GM23248 (cell line): Measurements from ENCODE around the gene MYCL. TPM values are rescaled to one million over a fixed set of nuclear protein-coding genes. Genes with fewer than 3 reads are reported as not detected.

ENCODE experiments used
- DNase-seq: peaks from one replicate; pipeline ENCODE4 v3.0.0-alpha.2; 2015
- H2AFZ ChIP-seq: fragments of 200-600 bp; sonication (generic); 2 replicates; pipeline ENCODE4 v1.6.1; 2016; ENCODE audit warnings: antibody characterized with exemption
- H3F3A ChIP-seq: fragments of 200-600 bp; sonication (generic); 2 replicates; pipeline ENCODE4 v1.6.1; 2016; ENCODE audit warnings: mild to moderate bottlenecking, antibody characterized with exemption, mixed run types; ENCODE audit not compliant: insufficient read depth
- H3K27ac ChIP-seq: fragments of 200-600 bp; sonication (generic); 2 replicates; pipeline ENCODE4 v1.5.1; 2016; ENCODE audit warnings: mild to moderate bottlenecking
- H3K27me3 ChIP-seq: fragments of 200-600 bp; sonication (generic); replicated peaks from 2 replicates; pipeline ENCODE4 v1.6.1; 2016; ENCODE audit warnings: mild to moderate bottlenecking; ENCODE audit not compliant: insufficient read depth
- H3K36me3 ChIP-seq: fragments of 200-600 bp; sonication (generic); 2 replicates; pipeline ENCODE4 v1.6.1; 2016; ENCODE audit warnings: low read depth, mild to moderate bottlenecking
- H3K4me1 ChIP-seq: fragments of 200-600 bp; sonication (generic); 2 replicates; pipeline ENCODE4 v1.6.1; 2016; ENCODE audit warnings: mild to moderate bottlenecking; ENCODE audit not compliant: insufficient read depth
- H3K4me2 ChIP-seq: fragments of 200-600 bp; sonication (generic); one replicate; pipeline ENCODE4 v1.6.1; 2016; ENCODE audit warnings: mild to moderate bottlenecking; ENCODE audit not compliant: unreplicated experiment
- H3K4me3 ChIP-seq: fragments of 200-600 bp; sonication (generic); 2 replicates; pipeline ENCODE4 v1.5.1; 2016; ENCODE audit warnings: mild to moderate bottlenecking
- H3K79me2 ChIP-seq: fragments of 200-600 bp; sonication (generic); 2 replicates; pipeline ENCODE4 v1.6.1; 2016; ENCODE audit warnings: mild to moderate bottlenecking; ENCODE audit not compliant: insufficient read depth
- H3K9ac ChIP-seq: fragments of 200-600 bp; sonication (generic); 2 replicates; pipeline ENCODE4 v1.6.1; 2016; ENCODE audit warnings: mild to moderate bottlenecking
- H3K9me2 ChIP-seq: fragments of 200-600 bp; sonication (generic); 2 replicates; pipeline ENCODE4 v1.6.1; 2016; ENCODE audit warnings: mixed run types, mild to moderate bottlenecking, moderate library complexity; ENCODE audit not compliant: insufficient read depth
- H3K9me3 ChIP-seq: fragments of 200-600 bp; sonication (generic); one replicate; pipeline ENCODE4 v1.6.1; 2017; ENCODE audit warnings: low read depth
- H4K20me1 ChIP-seq: fragments of 200-600 bp; sonication (generic); 2 replicates; pipeline ENCODE4 v1.6.0; 2016; ENCODE audit not compliant: insufficient read depth
- EZH2 ChIP-seq: fragments of 200-600 bp; sonication (generic); IDR thresholded peaks from 2 replicates; pipeline ENCODE4 v1.6.1; 2018; ENCODE audit warnings: antibody characterized with exemption, mild to moderate bottlenecking; ENCODE audit not compliant: insufficient read depth, poor library complexity, severe bottlenecking
- EZH2phosphoT487 ChIP-seq: fragments of 200-600 bp; sonication (generic); IDR thresholded peaks from 2 replicates; pipeline ENCODE4 v1.6.1; 2018; ENCODE audit warnings: antibody characterized with exemption, moderate library complexity, mild to moderate bottlenecking, low read depth; ENCODE audit not compliant: insufficient read depth
- WGBS, 2 experiments: methylation state at CpG; one replicate each; pipeline ENCODE4 v1.1.6; 2015 to 2017; ENCODE audit warnings: low lambda C conversion rate in 2 of 2, low coverage in 1 of 2; ENCODE audit errors: missing lambda C conversion rate in 2 of 2; 5-methylcytosine and 5-hydroxymethylcytosine counted together
- in situ Hi-C: fragments of 300-500 bp; cut with MboI; formaldehyde crosslinking; loops from 2 replicates; pipeline ENCODE4 v1.15.0; 2020
- polyA plus RNA-seq: library from polyadenylated mRNA; unstranded; fragments of >200 nt; fragmentation: Nextera tagmentation; extraction: Ambion mirVana; gene quantifications from 2 replicates; pipeline ENCODE4 v1.2.1, GENCODE V29; 2016
- total RNA-seq: library from RNA; depleted of rRNA; stranded (reverse); fragments of >200 nt; shearing (Covaris generic); gene quantifications from 2 replicates; pipeline ENCODE4 v1.2.3, GENCODE V29; 2014

The MYCL gene
- total and polyA plus RNA-seq, 2 experiments from 2014 or later: 0.32 to 0.34 TPM

DNA sequence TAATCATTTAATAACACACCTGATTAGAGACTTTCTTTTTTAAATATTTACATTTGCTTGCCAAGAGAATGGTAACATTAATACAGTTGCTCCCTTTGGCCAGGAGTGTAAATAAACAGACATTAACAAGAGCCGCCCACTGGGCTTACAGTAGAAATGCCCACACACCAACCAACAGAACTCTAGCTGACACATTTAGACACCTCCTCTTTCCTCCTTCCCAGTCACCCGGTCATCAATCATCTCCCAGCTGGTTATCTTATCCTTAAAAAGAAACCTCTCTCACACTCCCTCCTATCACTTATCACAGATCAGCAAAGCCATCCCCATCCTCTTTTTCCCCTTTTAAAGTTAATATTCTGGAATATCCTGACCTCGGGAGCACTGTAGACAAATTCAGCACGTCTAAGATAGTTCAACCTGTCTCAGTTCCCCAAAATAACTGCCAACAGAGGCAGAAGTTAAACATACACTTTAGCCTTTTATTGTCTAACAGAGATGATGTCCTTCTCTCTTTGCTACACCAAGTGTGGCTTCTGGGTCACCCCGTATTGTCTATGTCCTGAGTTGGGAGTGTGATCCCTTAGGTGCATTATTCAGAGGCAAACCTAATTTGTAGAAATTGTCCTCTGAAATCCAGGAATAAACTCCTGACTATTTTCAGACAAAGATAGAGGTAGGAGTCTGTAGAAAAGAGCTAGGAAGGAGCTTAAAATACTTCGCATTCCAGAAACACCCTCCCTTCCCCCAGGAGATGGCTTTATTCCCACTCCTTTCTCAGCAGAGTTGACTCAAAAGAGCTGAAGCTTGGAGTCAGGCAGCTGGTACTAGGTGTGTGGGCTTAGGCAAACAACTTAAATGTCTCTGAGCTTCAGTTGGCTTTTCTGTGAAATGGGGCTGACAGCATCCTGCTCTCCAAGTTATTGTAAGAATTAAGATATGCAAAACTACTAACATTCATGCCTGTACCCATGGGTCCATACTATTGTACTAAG lies 8.8 kb downstream of the MYCL start:
- Histone ChIP-seq H3K9me2 (no peaks in the 10 kb centered on the region), H2AFZ (peak overlapping the region; percentile 1; the same call in 1 of the 2 replicates), H3K36me3 (no peaks in the 10 kb centered on the region), H3K9me3 (no peaks in the 10 kb centered on the region), H3K9ac (no peak overlapping the region), H3K4me1 (peaks cover 34% of the 10 kb centered on the region), H3K27ac (peak overlapping the region; percentile 45), H3K4me2 (peak overlapping the region; percentile 58), H3K79me2 (no peaks in the 10 kb centered on the region), H3F3A (peaks cover 20% of the 10 kb centered on the region), H3K27me3 (no peaks in the 10 kb centered on the region), H4K20me1 (no peaks in the 10 kb centered on the region), H3K4me3 (peak overlapping the region; percentile 47)
- no peak for TF ChIP-seq EZH2
- TF ChIP-seq EZH2phosphoT487: no peak
- peak; percentile 81 for DNase-seq
- in situ Hi-C loops: no loop called here
- WGBS, 2 experiments: 31 to 35% methylated on average over 6 of the region's 6 CpGs

GRCh38 chr1:39890880-39891279 lies 10.8 kb downstream of the MYCL start:
- H3K4me2 ChIP-seq: no peak overlapping the region
- H3K4me1 ChIP-seq: peaks cover 23% of the 10 kb centered on the region
- H3K9ac ChIP-seq: no peak overlapping the region
- H3K9me3 ChIP-seq: no peaks in the 10 kb centered on the region
- H3K27ac ChIP-seq: no peak overlapping the region
- no peaks in the 10 kb centered on the region for H3K79me2 ChIP-seq
- no peak overlapping the region for H3K4me3 ChIP-seq
- no peak for DNase-seq
- H3K36me3 ChIP-seq: no peaks in the 10 kb centered on the region
- in situ Hi-C loops: no loop called here
- WGBS, 2 experiments: 88 to 100% methylated on average over 1 of the region's 1 CpG
- peaks cover 20% of the 10 kb centered on the region for H3F3A ChIP-seq
- H3K27me3 ChIP-seq: no peaks in the 10 kb centered on the region
- no peaks in the 10 kb centered on the region for H3K9me2 ChIP-seq
- TF ChIP-seq EZH2phosphoT487 (no peak), EZH2 (no peak)
- no peak overlapping the region for H2AFZ ChIP-seq
- no peaks in the 10 kb centered on the region for H4K20me1 ChIP-seq

GRCh38 chr1:39890273-39890672 lies 11.4 kb downstream of the MYCL start:
- Histone ChIP-seq H3K4me1 (peaks cover 19% of the 10 kb centered on the region), H3K27ac (no peak overlapping the region), H3K36me3 (no peaks in the 10 kb centered on the region), H3K9me2 (no peaks in the 10 kb centered on the region), H3K9me3 (no peaks in the 10 kb centered on the region), H3K9ac (no peak overlapping the region), H3K4me2 (no peak overlapping the region), H4K20me1 (no peaks in the 10 kb centered on the region), H3K79me2 (no peaks in the 10 kb centered on the region), H3K27me3 (no peaks in the 10 kb centered on the region), H3F3A (peaks cover 20% of the 10 kb centered on the region), H3K4me3 (no peak overlapping the region), H2AFZ (no peak overlapping the region)
- in situ Hi-C loops: no loop called here
- TF ChIP-seq EZH2phosphoT487 (no peak), EZH2 (no peak)
- DNase-seq: no peak

DNA sequence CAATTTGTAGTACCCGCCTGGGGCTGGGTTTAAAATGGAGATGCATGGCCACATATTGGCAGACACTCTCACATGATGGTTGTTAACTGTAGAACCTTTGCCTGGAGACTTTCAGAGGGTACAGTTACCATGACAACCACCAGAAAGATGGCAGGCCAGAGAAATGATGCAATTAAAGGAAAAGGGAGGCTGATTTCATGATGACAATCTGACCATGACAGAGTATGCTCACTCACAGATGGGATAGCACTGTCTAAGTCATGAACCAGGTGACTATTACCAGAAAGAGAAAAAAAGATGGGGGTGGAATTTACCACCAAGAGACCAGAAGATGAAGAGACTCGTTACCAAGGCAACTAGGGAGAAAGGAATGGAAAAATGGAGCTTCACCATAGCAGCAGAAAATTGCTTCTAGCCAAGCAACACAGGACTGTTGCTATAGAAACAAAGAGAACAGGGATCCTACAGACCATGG lies 14.9 kb downstream of the MYCL start:
- no peaks in the 10 kb centered on the region; the same call in 1 of the 2 replicates for H3F3A ChIP-seq
- in situ Hi-C loops: no loop called here
- no peaks in the 10 kb centered on the region for H3K36me3 ChIP-seq
- H3K27me3 ChIP-seq: no peaks in the 10 kb centered on the region
- TF ChIP-seq EZH2: no peak
- TF ChIP-seq EZH2phosphoT487: no peak
- H3K4me1 ChIP-seq: peaks cover 6% of the 10 kb centered on the region; the same call in 1 of the 2 replicates
- no peak overlapping the region for H2AFZ ChIP-seq
- H3K27ac ChIP-seq: no peak overlapping the region
- H3K9me2 ChIP-seq: no peaks in the 10 kb centered on the region
- WGBS, 2 experiments: 30 to 32% methylated on average over 2 of the region's 2 CpGs
- no peak overlapping the region for H3K4me3 ChIP-seq
- peak; percentile 42 for DNase-seq
- H3K79me2 ChIP-seq: peaks cover 15% of the 10 kb centered on the region
- no peak overlapping the region for H3K4me2 ChIP-seq
- no peaks in the 10 kb centered on the region for H3K9me3 ChIP-seq
- H4K20me1 ChIP-seq: no peaks in the 10 kb centered on the region
- H3K9ac ChIP-seq: no peak overlapping the region
